Effector memory CD8-positive, alpha-beta T cell (primary cell): ENCODE results near the gene BMF.

ENCODE experiments used
- ATAC-seq: fragments of 150-1000 bp; cut with Tn5 transposase; replicated peaks from 2 replicates; pipeline ENCODE4 v1.10.0; 2021; ENCODE audit warnings: mild to moderate bottlenecking, moderate library complexity
- DNase-seq, 3 experiments: peaks; one replicate each; pipeline ENCODE4 v3.0.0; 2021
- H3K27ac Mint-ChIP-seq, 2 donors: one replicate each; pipeline ENCODE4 v1.8.0; 2022; ENCODE audit warnings: mild to moderate bottlenecking in 2 of 2, mixed read lengths in 2 of 2, moderate library complexity in 2 of 2
- H3K27me3 Mint-ChIP-seq, 2 donors: one replicate each; pipeline ENCODE4 v1.8.0; 2022; ENCODE audit warnings: mixed read lengths in 2 of 2
- H3K36me3 Mint-ChIP-seq: one replicate; pipeline ENCODE4 v1.8.0; 2022; ENCODE audit warnings: mild to moderate bottlenecking, moderate library complexity, mixed read lengths; ENCODE audit not compliant: insufficient read depth
- H3K4me1 Mint-ChIP-seq, 2 donors: one replicate each; pipeline ENCODE4 v1.8.0; 2022; ENCODE audit warnings: low read depth in 2 of 2, mixed read lengths in 2 of 2
- H3K4me3 Mint-ChIP-seq, 2 donors: one replicate each; pipeline ENCODE4 v1.8.0; 2022; ENCODE audit warnings: mild to moderate bottlenecking in 2 of 2, mixed read lengths in 2 of 2, moderate library complexity in 2 of 2
- H3K9me3 Mint-ChIP-seq, 2 donors: one replicate each; pipeline ENCODE4 v1.8.0; 2022; ENCODE audit warnings: mixed read lengths in 2 of 2

The BMF gene

GRCh38 chr15:40069178-40070165, 39.2 kb downstream of the BMF start:
- no peak for ATAC-seq
- H3K4me3 Mint-ChIP-seq = no peak overlapping the region
- peaks cover 0 to 22% of the 10 kb centered on the region in 2 donors for H3K27me3 Mint-ChIP-seq
- H3K4me1 Mint-ChIP-seq = peaks cover 9 to 10% of the 10 kb centered on the region in 2 donors
- H3K9me3 Mint-ChIP-seq = no peaks in the 10 kb centered on the region
- no peak for DNase-seq
- no peaks in the 10 kb centered on the region for H3K36me3 Mint-ChIP-seq
- no peak overlapping the region for H3K27ac Mint-ChIP-seq

GRCh38 chr15:40067921-40068624, 40.6 kb downstream of the BMF start:
- Mint-ChIP-seq H3K4me1 (no peaks in the 10 kb centered on the region), H3K36me3 (no peaks in the 10 kb centered on the region), H3K9me3 (no peaks in the 10 kb centered on the region), H3K27ac (no peak overlapping the region), H3K4me3 (no peak overlapping the region), H3K27me3 (peaks cover 0 to 11% of the 10 kb centered on the region in 2 donors)
- DNase-seq = no peak
- ATAC-seq = no peak

GRCh38 chr15:40066589-40066988, 42.1 kb downstream of the BMF start:
- Mint-ChIP-seq H3K9me3 (no peaks in the 10 kb centered on the region), H3K4me3 (no peak overlapping the region), H3K27me3 (no peaks in the 10 kb centered on the region), H3K4me1 (no peaks in the 10 kb centered on the region), H3K27ac (no peak overlapping the region), H3K36me3 (no peaks in the 10 kb centered on the region)
- ATAC-seq (no peak), DNase-seq (no peak)

- H3K4me3 Mint-ChIP-seq = no peak overlapping the region
- DNase-seq (no peak), ATAC-seq (no peak)
- no peaks in the 10 kb centered on the region for H3K9me3 Mint-ChIP-seq
- H3K36me3 Mint-ChIP-seq = no peaks in the 10 kb centered on the region
- no peaks in the 10 kb centered on the region for H3K27me3 Mint-ChIP-seq
- no peak overlapping the region for H3K27ac Mint-ChIP-seq
- no peaks in the 10 kb centered on the region for H3K4me1 Mint-ChIP-seq
Measured at GRCh38 chr15:40065166-40065565, 43.5 kb downstream of the BMF start.

GRCh38 chr15:40064231-40064894, 44.3 kb downstream of the BMF start:
- no peak for ATAC-seq

GRCh38 chr15:40063563-40064011, 45.1 kb downstream of the BMF start:
- H3K27me3 Mint-ChIP-seq = no peaks in the 10 kb centered on the region
- peaks cover 2 to 8% of the 10 kb centered on the region in 2 donors for H3K4me1 Mint-ChIP-seq
- no peaks in the 10 kb centered on the region for H3K9me3 Mint-ChIP-seq
- DNase-seq (no peak), ATAC-seq (no peak)
- no peaks in the 10 kb centered on the region for H3K36me3 Mint-ChIP-seq
- no peak overlapping the region for H3K4me3 Mint-ChIP-seq
- peak overlapping the region in 1 of 2 donors; percentile 46 for H3K27ac Mint-ChIP-seq

More at GRCh38 chr15:40064231-40064894, 44.3 kb downstream of the BMF start:
- Mint-ChIP-seq H3K9me3 (no peaks in the 10 kb centered on the region), H3K4me1 (peaks cover 0 to 4% of the 10 kb centered on the region in 2 donors), H3K36me3 (no peaks in the 10 kb centered on the region), H3K4me3 (no peak overlapping the region), H3K27ac (no peak overlapping the region), H3K27me3 (no peaks in the 10 kb centered on the region)
- DNase-seq = no peak

- peaks cover 7 to 14% of the 10 kb centered on the region in 2 donors for H3K4me1 Mint-ChIP-seq
- H3K9me3 Mint-ChIP-seq = no peaks in the 10 kb centered on the region
- no peak overlapping the region for H3K4me3 Mint-ChIP-seq
- H3K27ac Mint-ChIP-seq = peak overlapping the region in 1 of 2 donors; percentile 46
- DNase-seq = no peak
- no peaks in the 10 kb centered on the region for H3K27me3 Mint-ChIP-seq
- no peaks in the 10 kb centered on the region for H3K36me3 Mint-ChIP-seq
- ATAC-seq = no peak
Measured at GRCh38 chr15:40062816-40063562, 45.7 kb downstream of the BMF start.

- H3K9me3 Mint-ChIP-seq = no peaks in the 10 kb centered on the region
- no peak overlapping the region for H3K4me3 Mint-ChIP-seq
- H3K4me1 Mint-ChIP-seq = peaks cover 12 to 19% of the 10 kb centered on the region in 2 donors
- ATAC-seq (peak; percentile 83), DNase-seq (no peak)
- no peaks in the 10 kb centered on the region for H3K27me3 Mint-ChIP-seq
- no peaks in the 10 kb centered on the region for H3K36me3 Mint-ChIP-seq
- no peak overlapping the region for H3K27ac Mint-ChIP-seq
Measured at GRCh38 chr15:40061212-40061901, 47.3 kb downstream of the BMF start.

GRCh38 chr15:40060236-40060961, 48.3 kb downstream of the BMF start:
- H3K27me3 Mint-ChIP-seq = no peaks in the 10 kb centered on the region
- H3K9me3 Mint-ChIP-seq = no peaks in the 10 kb centered on the region
- ATAC-seq = no peak
- no peak overlapping the region for H3K4me3 Mint-ChIP-seq
- no peak for DNase-seq
- H3K4me1 Mint-ChIP-seq = peaks cover 16 to 22% of the 10 kb centered on the region in 2 donors
- no peak overlapping the region for H3K27ac Mint-ChIP-seq
- no peaks in the 10 kb centered on the region for H3K36me3 Mint-ChIP-seq

- Mint-ChIP-seq H3K36me3 (no peaks in the 10 kb centered on the region), H3K4me1 (peaks cover 21 to 28% of the 10 kb centered on the region in 2 donors), H3K27ac (no peak overlapping the region), H3K9me3 (no peaks in the 10 kb centered on the region), H3K27me3 (no peaks in the 10 kb centered on the region), H3K4me3 (no peak overlapping the region)
- DNase-seq (no peak), ATAC-seq (no peak)
Measured at GRCh38 chr15:40059821-40060220, 48.9 kb downstream of the BMF start.

GRCh38 chr15:40058476-40059140, 50.1 kb downstream of the BMF start:
- Mint-ChIP-seq H3K4me1 (peaks cover 33 to 39% of the 10 kb centered on the region in 2 donors), H3K27me3 (no peaks in the 10 kb centered on the region), H3K36me3 (no peaks in the 10 kb centered on the region), H3K9me3 (no peaks in the 10 kb centered on the region), H3K27ac (peak overlapping the region; percentile 12 to 18), H3K4me3 (peak overlapping the region in 1 of 2 donors; percentile 25)
- DNase-seq (no peak), ATAC-seq (no peak)
